Caki2 (cell line): ENCODE data around the gene TAAR2. TPM values are rescaled to one million over a fixed set of nuclear protein-coding genes. Genes with fewer than 3 reads are reported as not detected.

Experiments used
- DNase-seq: peaks from one replicate; pipeline ENCODE4 v3.0.0-alpha.2; 2015; ENCODE audit warnings: low read depth
- in situ Hi-C: cut with HindIII; loops from 2 replicates; pipeline ENCODE4 v1.10.0; 2016; ENCODE audit warnings: low sequenced_read_pairs, low pct_unique_long_range_greater_than_20kb, mixed read lengths
- total RNA-seq: library from RNA; depleted of rRNA; stranded (reverse); fragments of >200 nt; shearing (Covaris generic); gene quantifications from 2 replicates; pipeline ENCODE4 v1.2.3, GENCODE V29; 2014; ENCODE audit warnings: low replicate concordance; rRNA removed

Gene TAAR2
- total RNA-seq, 1 experiment from 2014 or later = not detected

DNA sequence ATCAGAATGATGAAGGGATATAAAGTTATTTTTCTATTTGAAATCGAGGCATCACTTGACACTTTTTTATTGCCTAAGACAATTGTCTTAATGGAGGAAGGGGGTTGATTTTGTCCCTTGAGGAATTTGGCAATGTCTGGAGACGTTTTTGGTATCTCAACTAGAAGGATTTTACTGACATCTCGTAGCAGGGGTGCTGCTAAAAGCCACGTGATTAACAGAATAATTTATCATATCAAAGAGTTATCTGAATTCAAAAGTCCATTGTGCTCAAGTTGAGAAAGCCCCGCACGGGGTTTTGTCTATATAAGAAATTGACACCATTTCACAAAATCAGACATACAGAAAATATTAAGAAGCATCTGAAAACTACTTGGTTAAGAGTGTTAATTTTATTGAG lies 55.5 kb downstream of the TAAR2 start:
- no peak for DNase-seq
- in situ Hi-C loops = no loop called here

DNA sequence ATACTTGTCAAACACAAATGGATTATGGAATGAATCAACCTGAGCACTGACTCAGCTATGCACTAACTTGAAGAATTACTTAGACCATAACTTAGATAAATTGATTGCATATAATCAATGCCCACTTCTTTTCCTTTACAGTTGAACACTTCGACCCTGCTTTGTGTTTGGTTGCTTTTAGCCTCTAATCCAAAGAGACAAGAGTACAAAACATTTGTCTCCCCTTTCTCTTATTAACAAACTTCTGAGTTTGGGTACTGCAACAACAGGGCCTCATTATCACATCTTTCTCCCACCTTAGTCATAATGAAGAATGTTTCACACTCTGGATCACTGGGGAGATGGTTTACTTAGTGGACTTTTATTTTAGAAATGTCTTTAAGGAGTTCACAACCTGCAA lies 56.5 kb downstream of the TAAR2 start:
- in situ Hi-C loops = no loop called here
- DNase-seq = no peak

Other genes starting within 250 kb of the TAAR2 start
- 23.9 and 33.6 TPM in 2 replicates for gene MOXD1, start 222.8 kb downstream of the TAAR2 start, total RNA-seq
- gene STX7, start 111.2 kb downstream of the TAAR2 start, total RNA-seq = 4.8 and 21.9 TPM in 2 replicates
- not detected in 2 replicates for gene TAAR9, start 86.0 kb downstream of the TAAR2 start, total RNA-seq
- gene TAAR8, start 71.6 kb downstream of the TAAR2 start, total RNA-seq = not detected in 2 replicates
- not detected in 2 replicates for gene TAAR6, start 54.0 kb downstream of the TAAR2 start, total RNA-seq
- gene TAAR5, start 34.5 kb downstream of the TAAR2 start, total RNA-seq = not detected in 2 replicates
- gene TAAR1, start 34.9 kb upstream of the TAAR2 start, total RNA-seq = not detected in 2 replicates
- not detected in 2 replicates for gene VNN1, start 89.8 kb upstream of the TAAR2 start, total RNA-seq
- not detected in 2 replicates for gene VNN2, start 133.6 kb upstream of the TAAR2 start, total RNA-seq
- gene SLC18B1, start 174.4 kb upstream of the TAAR2 start, total RNA-seq = 11.7 and 15.5 TPM in 2 replicates
- 1,252 and 1,375 TPM in 2 replicates for gene RPS12, start 190.3 kb upstream of the TAAR2 start, total RNA-seq